K562 (cell line): ENCODE results near the gene TIMP2. TPM values are rescaled to one million over a fixed set of nuclear protein-coding genes. Genes with fewer than 3 reads are reported as not detected.

Experiments
- CGGBP1 ChIP-seq: fragments of 250-450 bp; sonication (Bioruptor Pico); IDR thresholded peaks from 2 replicates; pipeline ENCODE4 v1.9.0; 2021; ENCODE audit warnings: mild to moderate bottlenecking
- JUNB ChIP-seq: fragments of 450-650 bp; formaldehyde crosslinking; conservative IDR thresholded peaks from 2 replicates; pipeline ENCODE4 v1.4.0; 2020; ENCODE audit warnings: mild to moderate bottlenecking
- SRSF3 ChIP-seq: fragments of 200-400 bp; formaldehyde crosslinking; IDR thresholded peaks from 2 replicates; pipeline ENCODE4 v1.6.1; 2016; ENCODE audit warnings: mild to moderate bottlenecking, low read length, moderate library complexity; ENCODE audit not compliant: insufficient read depth
- TCF3 ChIP-seq: sonication (generic); formaldehyde crosslinking; IDR thresholded peaks from 2 replicates; pipeline ENCODE4 v1.4.0; 2020; ENCODE audit warnings: mild to moderate bottlenecking, missing genetic modification reagents
- USF1 ChIP-seq: sonication (generic); formaldehyde crosslinking; IDR thresholded peaks from 2 replicates; pipeline ENCODE4 v1.9.0; 2022; ENCODE audit warnings: mild to moderate bottlenecking, missing genetic modification reagents
- ZBTB40 ChIP-seq, 2 experiments: fragments of 450-650 bp in 1 of 2; sonication (generic) in 1 of 2; formaldehyde crosslinking in 1 of 2; IDR thresholded peaks; 2 replicates each; pipeline versions ENCODE4 v1.7.1 to v1.9.0; 2016 to 2022; ENCODE audit warnings: inconsistent platforms in 1 of 2, mild to moderate bottlenecking in 1 of 2, missing genetic modification reagents in 1 of 2
- ZNF311 ChIP-seq: fragments of 250-450 bp; sonication (Bioruptor Pico); IDR thresholded peaks from 2 replicates; pipeline ENCODE4 v1.4.0; 2020; ENCODE audit warnings: mild to moderate bottlenecking, moderate library complexity
- polyA plus RNA-seq, 8 experiments: library from polyadenylated mRNA; depleted of rRNA in 4 of 8; stranded (reverse) in 5 of 8; unstranded in 3 of 8; fragments of >200 nt; fragmentation: Nextera tagmentation in 2 of 8; fragmentation: Illumina TruSeq in 1 of 8; extraction: Ambion mirVana in 2 of 8; extraction: Trizol in 1 of 8; gene quantifications; 2 replicates each; pipeline versions ENCODE4 v1.2.1 to v1.2.3, GENCODE V29; 2011 to 2014; ENCODE audit warnings: inconsistent platforms in 1 of 8, missing spikeins in 1 of 8
- total RNA-seq, 7 experiments: library from RNA; depleted of rRNA in 6 of 7; stranded (reverse); fragments of >200 nt in 6 of 7; fragmentation: Illumina TruSeq in 2 of 7; extraction: Trizol in 2 of 7; gene quantifications; 2 replicates each; pipeline versions ENCODE4 v1.2.1 to v1.2.3, GENCODE V29; 2011 to 2021; ENCODE audit warnings: low replicate concordance in 1 of 7

TIMP2 gene
- total and polyA plus RNA-seq, 9 of the 15 experiments (the other 6 are each of a cell fraction or from before 2014, with no cell fraction given): 0.55 TPM; not detected in 8

DNA sequence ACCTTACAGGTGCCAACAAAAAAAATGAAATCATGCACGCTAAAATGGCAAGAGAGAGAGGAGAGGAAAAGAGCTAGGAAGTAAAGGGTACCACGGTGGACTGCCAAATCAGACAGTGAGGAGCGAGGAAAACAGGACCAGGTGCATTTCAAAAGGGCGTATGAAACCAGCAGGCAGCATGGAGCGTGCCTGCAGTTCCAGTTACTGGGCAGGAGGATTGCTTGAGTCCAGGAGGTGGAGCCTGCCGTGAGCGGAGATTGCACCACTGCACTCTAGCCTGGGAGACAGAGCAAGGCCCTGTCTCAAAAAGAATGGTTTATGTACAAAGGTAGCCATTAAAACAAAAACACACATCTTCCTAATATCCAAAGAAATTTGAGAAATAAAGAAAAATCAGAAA, 100.9 kb downstream of the TIMP2 start (continued):
- no peak for TF ChIP-seq ZBTB40 (IDR thresholded peaks at IDR 0.05)
- TF ChIP-seq ZBTB40 (CRISPR knock-in tag; IDR thresholded peaks at IDR 0.05): no peak
- TF ChIP-seq ZNF311 (CRISPR knock-in tag): no peak
- no peak for TF ChIP-seq CGGBP1 (CRISPR knock-in tag)
- no peak for TF ChIP-seq TCF3 (CRISPR knock-in tag)
- TF ChIP-seq SRSF3: no peak
- TF ChIP-seq JUNB (CRISPR knock-in tag): no peak
- TF ChIP-seq USF1: no peak
